Measurements from ENCODE around the gene FXR2.

Gene FXR2

DNA sequence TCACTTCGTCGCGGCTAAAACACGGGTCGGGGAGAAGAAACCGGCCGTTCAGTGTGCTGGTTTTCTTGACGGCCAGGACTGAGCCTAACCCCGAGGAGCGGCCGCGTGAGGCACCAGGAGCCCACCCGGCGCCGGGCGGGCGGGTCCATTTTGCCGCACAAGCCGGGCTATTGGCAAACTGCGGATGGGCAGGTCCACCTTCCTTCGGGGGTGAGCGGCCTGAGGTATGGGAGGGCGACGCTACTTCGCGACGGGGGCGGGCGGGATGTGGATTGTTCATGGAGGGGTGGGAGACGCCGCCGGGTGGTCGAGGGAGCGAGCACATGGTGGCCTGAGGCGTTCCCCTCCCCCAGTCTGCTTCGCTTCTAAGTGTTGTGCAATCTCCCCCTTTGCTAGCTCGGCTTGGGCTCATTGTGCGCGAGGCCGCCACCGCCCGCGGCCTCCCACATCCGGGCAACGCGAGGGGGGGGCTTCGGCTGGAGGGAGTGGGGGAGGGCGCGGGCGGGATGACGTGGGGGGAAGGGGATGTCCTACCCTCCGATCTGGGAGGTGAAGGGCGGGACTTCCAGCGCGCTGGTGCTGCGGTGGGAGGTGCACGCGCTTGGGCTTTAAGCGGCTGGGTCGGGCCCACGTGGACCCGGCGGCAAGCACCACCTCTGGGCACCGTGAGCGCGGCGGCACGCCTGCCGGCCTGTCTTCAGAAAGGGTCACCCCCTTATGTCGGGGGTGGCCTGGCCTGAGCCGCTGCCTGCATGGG, 41.2 kb downstream of the FXR2 start:
- Histone ChIP-seq H3K4me3 (replicated peaks; ENCODE audit: low read depth, low read length) (peak overlapping the region; percentile 95), H3K36me3 (ENCODE audit: control insufficient read depth, insufficient read depth, low read length) (peaks cover 38% of the 10 kb centered on the region), H3K27me3 (replicated peaks; ENCODE audit: control insufficient read depth, insufficient read depth, low read length) (no peaks in the 10 kb centered on the region)
- peak; percentile 94 for DNase-seq (ENCODE audit: extremely low read depth, insufficient read length)
- TF ChIP-seq, protein P1, sequence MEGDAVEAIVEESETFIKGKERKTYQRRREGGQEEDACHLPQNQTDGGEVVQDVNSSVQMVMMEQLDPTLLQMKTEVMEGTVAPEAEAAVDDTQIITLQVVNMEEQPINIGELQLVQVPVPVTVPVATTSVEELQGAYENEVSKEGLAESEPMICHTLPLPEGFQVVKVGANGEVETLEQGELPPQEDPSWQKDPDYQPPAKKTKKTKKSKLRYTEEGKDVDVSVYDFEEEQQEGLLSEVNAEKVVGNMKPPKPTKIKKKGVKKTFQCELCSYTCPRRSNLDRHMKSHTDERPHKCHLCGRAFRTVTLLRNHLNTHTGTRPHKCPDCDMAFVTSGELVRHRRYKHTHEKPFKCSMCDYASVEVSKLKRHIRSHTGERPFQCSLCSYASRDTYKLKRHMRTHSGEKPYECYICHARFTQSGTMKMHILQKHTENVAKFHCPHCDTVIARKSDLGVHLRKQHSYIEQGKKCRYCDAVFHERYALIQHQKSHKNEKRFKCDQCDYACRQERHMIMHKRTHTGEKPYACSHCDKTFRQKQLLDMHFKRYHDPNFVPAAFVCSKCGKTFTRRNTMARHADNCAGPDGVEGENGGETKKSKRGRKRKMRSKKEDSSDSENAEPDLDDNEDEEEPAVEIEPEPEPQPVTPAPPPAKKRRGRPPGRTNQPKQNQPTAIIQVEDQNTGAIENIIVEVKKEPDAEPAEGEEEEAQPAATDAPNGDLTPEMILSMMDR (IDR thresholded peaks at IDR 0.05; ENCODE audit: insufficient read depth, low read length, poor library complexity, severe bottlenecking), result no peak

DNA sequence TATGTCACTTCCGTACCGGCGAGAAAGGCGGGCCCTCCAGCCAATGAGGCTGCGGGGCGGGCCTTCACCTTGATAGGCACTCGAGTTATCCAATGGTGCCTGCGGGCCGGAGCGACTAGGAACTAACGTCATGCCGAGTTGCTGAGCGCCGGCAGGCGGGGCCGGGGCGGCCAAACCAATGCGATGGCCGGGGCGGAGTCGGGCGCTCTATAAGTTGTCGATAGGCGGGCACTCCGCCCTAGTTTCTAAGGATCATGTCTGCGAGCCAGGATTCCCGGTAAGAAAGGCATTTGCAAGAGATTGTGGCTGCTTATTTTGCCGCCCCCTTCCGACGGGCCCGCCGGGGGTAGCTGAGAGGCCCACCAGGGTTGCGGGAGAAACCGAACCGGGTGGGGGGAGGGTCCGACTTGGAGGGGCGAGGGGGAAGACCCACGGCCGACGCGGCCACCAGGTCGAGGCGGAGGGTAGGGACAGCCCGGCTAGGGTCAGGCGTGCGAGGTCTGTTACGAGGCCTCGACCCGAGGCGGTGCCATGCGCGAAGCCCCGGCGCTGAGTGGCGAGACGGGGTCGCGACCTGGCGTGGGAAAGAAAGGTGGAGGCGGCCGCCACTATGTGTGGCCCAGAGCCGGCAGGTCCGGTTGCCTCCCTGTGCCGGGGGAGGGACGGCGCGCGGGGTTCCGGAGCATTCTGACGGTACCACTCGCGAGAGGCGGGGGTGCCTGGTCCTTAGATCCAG, 41.9 kb downstream of the FXR2 start:
- DNase-seq (ENCODE audit: extremely low read depth, insufficient read length), result peak; percentile 100
- Histone ChIP-seq H3K4me3 (replicated peaks; ENCODE audit: low read depth, low read length) (peak overlapping the region; percentile 95), H3K27me3 (replicated peaks; ENCODE audit: control insufficient read depth, insufficient read depth, low read length) (no peaks in the 10 kb centered on the region), H3K36me3 (ENCODE audit: control insufficient read depth, insufficient read depth, low read length) (peaks cover 34% of the 10 kb centered on the region)
- TF ChIP-seq, protein P1 (IDR thresholded peaks at IDR 0.05; ENCODE audit: insufficient read depth, low read length, poor library complexity, severe bottlenecking), result no peak

DNA sequence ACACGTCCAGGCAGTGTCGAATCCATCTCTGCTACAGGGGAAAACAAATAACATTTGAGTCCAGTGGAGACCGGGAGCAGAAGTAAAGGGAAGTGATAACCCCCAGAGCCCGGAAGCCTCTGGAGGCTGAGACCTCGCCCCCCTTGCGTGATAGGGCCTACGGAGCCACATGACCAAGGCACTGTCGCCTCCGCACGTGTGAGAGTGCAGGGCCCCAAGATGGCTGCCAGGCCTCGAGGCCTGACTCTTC, 42.4 kb downstream of the FXR2 start:
- no peak for DNase-seq (ENCODE audit: extremely low read depth, insufficient read length)
- H3K4me3 ChIP-seq (replicated peaks; ENCODE audit: low read depth, low read length), result peak overlapping the region; percentile 64
- peaks cover 30% of the 10 kb centered on the region for H3K36me3 ChIP-seq (ENCODE audit: control insufficient read depth, insufficient read depth, low read length)
- TF ChIP-seq, protein P1 (IDR thresholded peaks at IDR 0.05; ENCODE audit: insufficient read depth, low read length, poor library complexity, severe bottlenecking), result no peak
- H3K27me3 ChIP-seq (replicated peaks; ENCODE audit: control insufficient read depth, insufficient read depth, low read length), result no peaks in the 10 kb centered on the region

DNA sequence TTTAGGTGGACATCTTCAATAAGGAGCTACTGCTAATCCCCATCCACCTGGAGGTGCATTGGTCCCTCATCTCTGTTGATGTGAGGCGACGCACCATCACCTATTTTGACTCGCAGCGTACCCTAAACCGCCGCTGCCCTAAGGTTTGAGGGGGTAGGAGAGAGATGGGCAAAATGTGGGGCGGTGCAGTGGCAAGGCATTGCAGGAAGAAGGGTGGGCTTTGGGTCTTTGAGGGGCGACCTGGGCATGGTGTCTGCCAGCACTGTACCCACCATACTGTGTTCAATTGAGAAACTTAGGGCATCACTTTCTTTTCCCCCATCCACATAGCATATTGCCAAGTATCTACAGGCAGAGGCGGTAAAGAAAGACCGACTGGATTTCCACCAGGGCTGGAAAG, 44.3 kb downstream of the FXR2 start:
- no peaks in the 10 kb centered on the region for H3K27me3 ChIP-seq (replicated peaks; ENCODE audit: control insufficient read depth, insufficient read depth, low read length)
- TF ChIP-seq, protein P1 (IDR thresholded peaks at IDR 0.05; ENCODE audit: insufficient read depth, low read length, poor library complexity, severe bottlenecking), result no peak
- H3K4me3 ChIP-seq (replicated peaks; ENCODE audit: low read depth, low read length), result no peak overlapping the region
- H3K36me3 ChIP-seq (ENCODE audit: control insufficient read depth, insufficient read depth, low read length), result peaks cover 21% of the 10 kb centered on the region
- DNase-seq (ENCODE audit: extremely low read depth, insufficient read length), result no peak

DNA sequence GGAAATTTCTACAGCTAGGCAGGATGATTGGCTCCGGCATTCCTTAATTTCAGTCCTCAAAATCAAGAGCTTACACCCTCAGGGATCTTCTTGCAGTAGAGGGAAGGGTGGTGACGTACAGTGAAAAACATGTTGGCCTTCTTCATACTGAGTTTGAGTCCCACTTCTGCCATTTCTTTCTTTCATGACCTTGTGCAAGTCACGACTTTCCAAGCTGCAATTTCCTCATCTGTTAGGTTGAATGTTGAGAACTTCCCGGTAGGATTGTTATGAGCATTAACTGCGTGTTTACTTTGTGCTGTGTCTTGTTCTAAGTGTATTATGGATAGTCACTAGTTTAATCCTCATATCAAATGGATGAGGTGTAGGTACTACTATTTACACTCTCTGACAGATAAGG, 45.1 kb downstream of the FXR2 start:
- H3K4me3 ChIP-seq (replicated peaks; ENCODE audit: low read depth, low read length), result no peak overlapping the region
- H3K36me3 ChIP-seq (ENCODE audit: control insufficient read depth, insufficient read depth, low read length), result peaks cover 23% of the 10 kb centered on the region
- no peak for DNase-seq (ENCODE audit: extremely low read depth, insufficient read length)
- no peaks in the 10 kb centered on the region for H3K27me3 ChIP-seq (replicated peaks; ENCODE audit: control insufficient read depth, insufficient read depth, low read length)
- TF ChIP-seq, protein P1 (IDR thresholded peaks at IDR 0.05; ENCODE audit: insufficient read depth, low read length, poor library complexity, severe bottlenecking), result no peak
